Spinal cord (tissue), 10 donors: Measurements from ENCODE around the gene PALLD. TPM values are rescaled to one million over a fixed set of nuclear protein-coding genes. Genes with fewer than 3 reads are reported as not detected.

Experiments used
- DNase-seq, 6 donors: peaks; one replicate each; pipeline versions ENCODE4 v3.0.0 to v3.0.0-alpha.2; 2013 to 2015; ENCODE audit warnings: low spot score in 6 of 6, low read depth in 4 of 6
- H3K27ac ChIP-seq: one replicate; pipeline ENCODE4 v1.5.1; 2013; ENCODE audit warnings: low read depth, low read length, control low read depth
- H3K27me3 ChIP-seq: one replicate; pipeline ENCODE4 v1.6.1; 2013; ENCODE audit warnings: low read length; ENCODE audit not compliant: control insufficient read depth, insufficient read depth
- H3K36me3 ChIP-seq: one replicate; pipeline ENCODE4 v1.6.1; 2013; ENCODE audit warnings: low read length; ENCODE audit not compliant: control insufficient read depth, insufficient read depth
- H3K4me1 ChIP-seq: one replicate; pipeline ENCODE4 v1.6.1; 2013; ENCODE audit warnings: low read length; ENCODE audit not compliant: control insufficient read depth, insufficient read depth
- H3K4me3 ChIP-seq: one replicate; pipeline ENCODE4 v1.5.1; 2013; ENCODE audit warnings: low read depth, low read length, control low read depth
- H3K9me3 ChIP-seq: one replicate; pipeline ENCODE4 v1.6.1; 2013; ENCODE audit warnings: low read length; ENCODE audit not compliant: control insufficient read depth, insufficient read depth
- WGBS: methylation state at CpG from one replicate; pipeline ENCODE4 v1.1.5; 2013; ENCODE audit warnings: missing lambda C conversion rate; ENCODE audit not compliant: insufficient coverage; 5-methylcytosine and 5-hydroxymethylcytosine counted together
- polyA plus RNA-seq, 2 donors: library from polyadenylated mRNA; unstranded; fragments of 120-200 nt; gene quantifications; one replicate each; pipeline ENCODE4 v1.2.1, GENCODE V29; 2013; ENCODE audit not compliant: insufficient read length in 2 of 2
- total RNA-seq, 2 donors: library from RNA; depleted of rRNA in 1 of 2; stranded (reverse); fragments of 120-200 nt in 1 of 2; fragments of >200 nt in 1 of 2; gene quantifications; one replicate each; pipeline versions ENCODE4 v1.2.3 to v1.2.4, GENCODE V29; 2013 to 2014
- donor health status: healthy.

Gene PALLD
- total and polyA plus RNA-seq, 4 donors = 45.9 to 71.1 (median 62.4) TPM

GRCh38 chr4:168864821-168865541 is 368.1 kb downstream of the PALLD start:
- Histone ChIP-seq H3K9me3 (no peaks in the 10 kb centered on the region), H3K27me3 (no peaks in the 10 kb centered on the region), H3K27ac (peak overlapping the region; percentile 83), H3K4me1 (peaks cover 6% of the 10 kb centered on the region), H3K4me3 (no peak overlapping the region), H3K36me3 (no peaks in the 10 kb centered on the region)
- WGBS = no CpG with 5 or more reads among the region's 5 CpGs
- peak in 3 of 6 donors; percentile 22 to 70 (median 28) for DNase-seq

DNA sequence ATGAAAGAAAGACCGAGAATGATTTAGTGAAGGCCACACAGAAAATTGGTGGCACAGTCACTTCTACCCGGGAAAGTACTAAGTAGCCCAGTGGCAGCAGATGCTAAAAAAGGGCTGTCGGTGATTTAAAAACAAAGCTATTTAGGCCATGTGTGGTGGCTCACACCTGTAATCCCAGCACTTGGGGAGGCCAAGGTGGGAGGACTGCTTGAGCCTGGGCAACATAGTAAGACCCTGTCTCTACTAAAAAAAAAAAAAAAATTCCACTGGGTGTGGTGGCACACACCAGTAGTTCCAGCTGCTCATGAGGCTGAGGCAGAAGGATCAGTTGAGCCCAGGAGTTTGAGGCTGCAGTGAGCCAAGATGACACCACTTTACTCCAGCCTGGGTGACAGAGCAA is 369.0 kb downstream of the PALLD start:
- Histone ChIP-seq H3K27me3 (no peaks in the 10 kb centered on the region), H3K9me3 (no peaks in the 10 kb centered on the region), H3K36me3 (no peaks in the 10 kb centered on the region), H3K4me1 (peaks cover 6% of the 10 kb centered on the region), H3K27ac (peak overlapping the region; percentile 83), H3K4me3 (no peak overlapping the region)
- no peak for DNase-seq
- whole genome bisulfite sequencing = 96% methylated on average over 3 of the region's 3 CpGs

DNA sequence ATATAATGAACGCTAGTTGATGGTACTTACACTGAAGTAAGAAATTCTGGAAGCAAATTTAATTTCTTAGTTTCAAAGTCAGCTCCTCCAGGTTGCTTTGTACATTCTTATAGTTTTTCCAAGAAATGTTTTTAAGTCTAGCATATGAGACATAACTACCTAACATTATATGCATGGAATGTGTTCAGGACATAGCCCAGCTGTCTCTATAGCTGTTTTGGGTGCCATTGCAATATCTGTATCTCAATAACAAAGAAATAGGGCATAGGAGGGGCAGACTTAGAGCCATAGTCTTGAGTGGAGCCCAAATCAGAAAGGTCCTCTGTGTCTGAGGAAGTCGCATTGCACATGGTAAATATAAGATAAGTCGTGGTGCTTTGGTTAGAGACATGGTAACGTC is 369.8 kb downstream of the PALLD start:
- Histone ChIP-seq H3K9me3 (no peaks in the 10 kb centered on the region), H3K27ac (peak overlapping the region; percentile 83), H3K4me3 (no peak overlapping the region), H3K36me3 (no peaks in the 10 kb centered on the region), H3K27me3 (no peaks in the 10 kb centered on the region), H3K4me1 (peaks cover 6% of the 10 kb centered on the region)
- no CpG with 5 or more reads among the region's 4 CpGs for WGBS
- no peak for DNase-seq

- peaks cover 6% of the 10 kb centered on the region for H3K4me1 ChIP-seq
- no peak overlapping the region for H3K4me3 ChIP-seq
- H3K36me3 ChIP-seq = no peaks in the 10 kb centered on the region
- H3K27ac ChIP-seq = peak overlapping the region; percentile 33
- WGBS = 77% methylated on average over 2 of the region's 2 CpGs
- DNase-seq = no peak
- H3K9me3 ChIP-seq = no peaks in the 10 kb centered on the region
- H3K27me3 ChIP-seq = no peaks in the 10 kb centered on the region
These were observed 370.3 kb downstream of the PALLD start for GRCh38 chr4:168867128-168867527.

DNA sequence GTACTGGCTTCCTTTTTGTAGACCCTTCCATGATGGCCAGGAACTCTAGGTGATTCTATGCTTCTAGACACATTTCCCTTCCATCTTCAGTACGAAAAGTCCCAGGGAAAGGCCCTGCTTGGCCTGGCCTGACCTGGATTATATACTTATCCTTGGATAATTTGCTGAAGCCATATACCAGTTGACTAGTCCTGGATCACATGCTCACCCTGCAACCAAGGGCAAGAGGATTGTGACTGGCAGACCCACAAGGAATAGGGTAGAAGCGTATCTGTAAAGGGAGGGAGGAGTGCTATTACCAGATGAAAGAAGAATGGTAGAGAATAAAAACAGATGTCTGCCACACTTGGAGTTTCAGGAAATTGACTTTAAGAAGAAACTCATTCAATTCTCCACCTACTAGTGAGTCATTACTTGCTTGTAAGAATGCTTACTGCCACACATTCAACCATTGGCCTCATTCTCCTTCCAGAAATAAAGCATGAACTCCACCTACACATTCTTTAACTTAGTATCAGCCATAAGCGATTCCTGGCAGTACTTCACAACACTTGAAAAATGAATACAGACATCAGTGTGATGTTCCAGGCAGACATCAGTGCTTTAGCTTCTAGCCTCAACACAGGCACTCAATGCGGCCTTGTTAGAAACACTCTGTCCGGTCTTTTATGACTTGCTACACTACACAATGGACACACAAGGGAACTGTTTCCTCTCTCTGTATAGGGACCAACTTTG is 371.4 kb downstream of the PALLD start:
- Histone ChIP-seq H3K27me3 (no peaks in the 10 kb centered on the region), H3K9me3 (no peaks in the 10 kb centered on the region), H3K36me3 (no peaks in the 10 kb centered on the region), H3K4me1 (peaks cover 6% of the 10 kb centered on the region), H3K27ac (peak overlapping the region; percentile 84), H3K4me3 (no peak overlapping the region)
- WGBS = 82% methylated on average over 2 of the region's 5 CpGs
- DNase-seq = peak in 2 of 6 donors; percentile 26 to 51

DNA sequence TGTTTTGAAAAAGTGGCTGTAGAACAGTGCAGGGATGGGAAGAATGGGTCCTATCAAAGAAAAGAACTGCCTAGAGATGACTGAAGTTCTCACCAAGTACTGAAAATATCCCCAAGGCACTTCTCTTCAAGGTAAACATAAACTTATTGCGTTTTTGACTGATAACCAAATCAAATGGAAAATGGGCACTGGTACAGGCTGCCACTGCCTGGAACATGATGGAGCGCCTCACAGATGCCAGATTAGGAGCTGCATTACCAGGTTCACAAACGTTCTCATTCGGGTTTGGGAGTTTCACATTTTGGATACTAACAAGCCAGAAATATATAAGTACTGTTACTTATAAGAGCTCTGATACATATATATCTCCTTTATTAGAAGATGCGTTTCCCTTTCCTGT is 371.9 kb downstream of the PALLD start:
- H3K27me3 ChIP-seq = no peaks in the 10 kb centered on the region
- no peaks in the 10 kb centered on the region for H3K9me3 ChIP-seq
- no peak overlapping the region for H3K4me3 ChIP-seq
- no peak for DNase-seq
- 100% methylated on average over 1 of the region's 5 CpGs for WGBS
- peak overlapping the region; percentile 84 for H3K27ac ChIP-seq
- peaks cover 9% of the 10 kb centered on the region for H3K4me1 ChIP-seq
- no peaks in the 10 kb centered on the region for H3K36me3 ChIP-seq

DNA sequence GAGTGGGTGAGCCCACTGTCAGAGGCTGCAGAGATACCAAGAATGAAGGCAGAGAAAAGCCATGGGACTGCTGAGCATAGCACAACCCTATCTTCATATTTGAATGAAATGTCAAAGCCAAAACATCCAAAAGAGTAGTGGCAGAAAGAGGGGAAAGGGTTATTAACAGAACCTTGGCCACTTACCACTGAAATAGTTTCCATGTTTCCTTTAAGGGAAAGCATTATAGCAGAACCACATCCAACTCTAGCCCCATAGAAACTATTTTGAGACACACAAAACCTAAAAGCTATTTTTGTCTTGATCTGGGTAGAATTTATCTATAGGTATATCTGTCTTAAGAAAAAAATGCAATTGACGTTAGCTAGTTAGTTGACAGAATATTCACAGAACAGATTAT is 373.2 kb downstream of the PALLD start:
- Histone ChIP-seq H3K36me3 (no peaks in the 10 kb centered on the region), H3K9me3 (no peaks in the 10 kb centered on the region), H3K27ac (no peak overlapping the region), H3K4me1 (peaks cover 11% of the 10 kb centered on the region), H3K4me3 (no peak overlapping the region), H3K27me3 (no peaks in the 10 kb centered on the region)
- WGBS = no CpG with 5 or more reads among the region's 1 CpG
- no peak for DNase-seq

- Histone ChIP-seq H3K36me3 (no peaks in the 10 kb centered on the region), H3K4me1 (peaks cover 8% of the 10 kb centered on the region), H3K9me3 (no peaks in the 10 kb centered on the region), H3K4me3 (no peak overlapping the region), H3K27me3 (no peaks in the 10 kb centered on the region), H3K27ac (no peak overlapping the region)
- WGBS = 90% methylated on average over 3 of the region's 4 CpGs
- no peak for DNase-seq
These were observed 374.8 kb downstream of the PALLD start for GRCh38 chr4:168871632-168872031.

GRCh38 chr4:168874083-168874482 is 377.2 kb downstream of the PALLD start:
- Histone ChIP-seq H3K9me3 (no peaks in the 10 kb centered on the region), H3K4me3 (no peak overlapping the region), H3K36me3 (peaks cover 3% of the 10 kb centered on the region), H3K4me1 (peaks cover 8% of the 10 kb centered on the region), H3K27ac (no peak overlapping the region), H3K27me3 (no peaks in the 10 kb centered on the region)
- DNase-seq = no peak
- WGBS = no CpG with 5 or more reads among the region's 2 CpGs

DNA sequence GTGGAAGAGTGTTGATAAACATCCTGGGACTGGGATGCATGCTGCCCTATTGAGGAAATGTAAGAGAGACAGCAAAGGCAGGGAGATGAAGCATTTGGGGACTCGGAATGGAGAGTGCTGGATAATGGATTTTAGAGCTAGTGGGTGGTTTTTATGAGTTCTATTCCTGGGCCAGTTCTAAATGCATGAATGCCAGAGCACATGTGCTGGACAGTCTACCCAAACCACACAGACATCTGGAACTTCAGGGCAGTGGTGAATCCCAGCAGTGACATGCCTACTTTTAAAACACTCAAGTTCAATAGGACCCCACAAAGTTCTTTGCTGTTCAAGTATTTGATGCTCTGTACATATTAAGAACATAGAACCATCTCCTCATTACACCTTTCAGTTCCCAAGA is 379.3 kb downstream of the PALLD start:
- Histone ChIP-seq H3K9me3 (no peaks in the 10 kb centered on the region), H3K27me3 (no peaks in the 10 kb centered on the region), H3K27ac (no peak overlapping the region), H3K4me3 (no peak overlapping the region), H3K4me1 (peaks cover 11% of the 10 kb centered on the region), H3K36me3 (peaks cover 5% of the 10 kb centered on the region)
- no peak for DNase-seq
- no CpG with 5 or more reads among the region's 1 CpG for WGBS
